ENCODE results near the gene MITF.
"Not testable (repeated sequence)": the region's sequence is repeated elsewhere in the genome, so short reads cannot be mapped to it uniquely, and the experiment has no call there.

The MITF gene

DNA sequence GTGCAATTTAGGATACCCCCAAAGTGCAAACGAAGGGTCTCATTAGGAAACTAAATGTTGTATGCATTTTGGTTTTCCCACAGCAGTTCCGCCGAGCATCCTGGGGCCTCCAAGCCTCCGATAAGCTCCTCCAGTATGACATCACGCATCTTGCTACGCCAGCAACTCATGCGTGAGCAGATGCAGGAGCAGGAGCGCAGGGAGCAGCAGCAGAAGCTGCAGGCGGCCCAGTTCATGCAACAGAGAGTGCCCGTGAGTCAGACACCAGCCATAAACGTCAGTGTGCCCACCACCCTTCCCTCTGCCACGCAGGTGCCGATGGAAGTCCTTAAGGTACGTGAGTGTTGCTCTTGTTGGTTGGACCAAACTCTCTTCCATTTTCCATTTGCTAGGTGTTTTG lies 139.8 kb downstream of the MITF start:
- DNase-seq: no peak

- no peak for DNase-seq
Observed at GRCh38 chr3:69880069-69880640, 140.9 kb downstream of the MITF start.

- no peak for DNase-seq
Observed at GRCh38 chr3:69881051-69881450, 141.8 kb downstream of the MITF start.

- no peak for DNase-seq
Observed at GRCh38 chr3:69881756-69882428, 142.6 kb downstream of the MITF start.

DNA sequence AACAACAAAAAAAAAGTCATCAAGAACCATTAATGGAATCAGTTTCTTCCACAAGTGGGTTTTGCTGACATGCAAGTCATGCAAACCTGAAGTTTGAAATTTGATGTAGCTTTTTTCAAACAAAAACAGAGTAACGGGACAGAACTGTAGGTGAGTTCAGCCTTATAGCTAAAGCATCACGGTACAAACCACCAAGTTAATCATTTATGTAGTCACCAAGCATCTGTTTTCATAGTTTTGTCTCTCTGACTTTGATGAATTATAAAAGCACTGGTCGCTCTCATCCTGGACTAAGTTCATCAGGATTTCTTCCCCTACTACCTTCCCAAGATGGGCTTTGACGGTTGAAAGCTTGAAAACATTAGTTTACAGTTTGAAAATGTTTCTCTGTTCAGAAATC lies 143.3 kb downstream of the MITF start:
- no peak for DNase-seq

DNA sequence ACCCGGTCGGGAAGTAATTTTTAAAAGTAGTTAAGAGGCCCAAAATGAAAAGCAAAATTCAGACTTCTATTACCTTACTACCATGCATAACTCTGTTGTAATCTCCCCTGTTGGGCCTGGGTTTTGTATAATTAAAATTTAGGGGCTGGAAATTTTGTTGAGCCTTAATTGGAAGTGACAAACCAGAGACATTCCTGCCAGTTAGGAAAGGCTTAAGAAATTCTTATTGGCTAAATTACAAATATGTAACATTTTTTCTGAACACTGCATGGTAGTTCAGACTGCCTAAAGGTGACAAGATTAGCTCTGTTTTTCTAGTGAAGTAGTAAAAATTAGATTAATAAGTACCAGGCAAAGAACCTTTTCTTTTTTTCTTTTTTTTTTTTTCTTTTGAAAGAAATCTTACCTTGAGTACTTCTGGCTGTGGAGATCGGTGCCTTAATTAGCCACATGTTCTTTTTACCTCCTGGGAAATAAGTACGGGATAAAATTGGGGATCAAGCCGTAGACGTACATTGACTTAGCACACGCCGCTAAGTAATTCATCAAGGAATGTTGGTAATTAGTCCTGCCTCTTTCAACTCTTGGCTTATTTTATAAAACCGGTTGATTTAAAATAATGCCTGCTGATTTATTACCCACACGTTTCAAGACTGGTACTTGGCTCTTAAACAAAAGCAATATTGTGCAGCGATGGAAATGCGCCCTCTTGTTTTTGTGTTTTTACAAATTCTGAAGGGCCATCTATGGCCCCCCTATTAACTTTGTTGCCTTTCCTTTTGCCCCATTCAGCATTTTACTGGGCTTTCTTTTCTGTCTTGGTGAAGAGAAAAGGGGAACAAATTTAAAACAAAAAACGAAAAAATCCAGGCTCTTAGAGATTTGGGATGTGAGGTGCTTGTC lies 149.0 kb downstream of the MITF start:
- DNase-seq: no peak

GRCh38 chr3:69888943-69889315 lies 149.7 kb downstream of the MITF start:
- no peak for DNase-seq

GRCh38 chr3:69890084-69890483 lies 150.8 kb downstream of the MITF start:
- DNase-seq: no peak

GRCh38 chr3:69890691-69891090 lies 151.4 kb downstream of the MITF start:
- DNase-seq: no peak

DNA sequence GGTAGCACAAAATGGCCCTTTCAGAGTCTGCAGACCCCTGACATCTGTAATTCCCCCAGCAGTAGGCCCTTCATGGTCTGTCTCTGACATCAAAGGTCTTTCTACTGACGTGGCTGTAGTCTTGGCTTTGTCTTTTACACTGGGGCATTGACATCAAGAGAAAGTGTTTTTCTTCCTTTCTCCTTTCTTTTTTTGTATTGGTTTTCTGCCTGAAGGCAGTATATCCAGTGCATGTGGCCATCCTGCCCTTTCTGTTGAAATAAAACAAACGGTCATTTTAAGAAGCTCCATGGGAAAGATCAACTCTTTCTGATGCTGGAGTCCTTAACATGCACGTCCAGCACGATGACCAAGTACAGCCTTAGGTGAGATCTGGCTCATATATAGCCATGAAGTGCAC lies 153.4 kb downstream of the MITF start:
- DNase-seq: no peak

DNA sequence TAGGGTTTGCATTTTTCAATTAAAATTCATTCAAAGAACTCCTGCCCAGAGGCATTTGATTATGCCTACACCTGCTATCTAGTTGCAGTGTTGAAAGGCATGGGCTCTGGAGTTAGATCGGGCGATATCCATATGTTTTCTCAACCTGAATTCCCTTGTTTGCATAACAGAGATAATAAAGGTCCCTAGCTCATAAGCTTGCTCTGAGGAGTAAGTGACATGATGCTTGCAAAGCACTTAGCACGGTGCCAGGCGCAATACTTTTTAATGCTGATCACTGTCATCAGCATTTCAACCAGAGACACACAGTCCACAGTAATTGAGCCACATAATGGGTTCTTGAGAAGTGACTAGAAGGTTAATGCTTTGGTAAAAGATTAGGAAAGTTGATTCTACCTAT lies 154.0 kb downstream of the MITF start:
- DNase-seq: no peak

DNA sequence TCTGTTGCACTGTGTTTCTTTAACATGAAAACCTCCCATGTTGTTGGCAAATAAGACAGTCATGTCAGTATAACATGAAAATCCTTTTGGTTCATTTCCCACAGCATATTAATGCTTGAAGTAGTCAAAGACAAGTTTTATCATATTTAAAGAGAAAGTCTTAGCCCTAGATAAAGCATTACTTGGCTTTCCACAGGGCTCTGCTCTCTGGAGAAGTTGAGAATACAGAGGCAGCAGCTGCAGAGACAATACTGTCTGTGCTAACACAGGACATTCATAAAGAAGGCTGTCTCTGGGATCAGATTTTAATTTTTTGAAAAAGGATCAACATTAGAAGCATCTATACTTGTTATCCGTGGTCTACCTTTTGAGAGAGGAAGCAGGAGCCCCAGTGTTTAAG lies 156.8 kb downstream of the MITF start:
- no peak for DNase-seq

- DNase-seq: no peak
Observed at GRCh38 chr3:69900331-69900730, 161.1 kb downstream of the MITF start.

DNA sequence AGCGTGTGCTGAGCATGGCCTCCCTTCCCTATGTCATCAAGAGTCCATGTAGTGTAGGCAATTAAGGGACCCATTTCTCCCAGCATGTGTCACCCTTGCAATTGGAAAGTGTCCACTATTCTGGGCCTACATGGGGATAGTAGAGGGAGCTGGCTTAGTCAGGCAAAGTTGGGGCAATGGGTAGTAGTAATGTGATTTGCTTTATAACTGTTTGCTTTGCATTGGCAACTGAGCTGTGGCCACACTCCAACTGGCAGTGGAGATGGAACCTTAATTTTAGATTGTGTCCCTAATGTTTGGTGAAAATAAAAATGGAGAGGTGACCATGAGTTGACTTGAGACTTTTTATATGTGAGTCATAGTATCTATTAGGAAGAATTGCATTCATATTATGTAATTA lies 162.5 kb downstream of the MITF start:
- no peak for DNase-seq

DNA sequence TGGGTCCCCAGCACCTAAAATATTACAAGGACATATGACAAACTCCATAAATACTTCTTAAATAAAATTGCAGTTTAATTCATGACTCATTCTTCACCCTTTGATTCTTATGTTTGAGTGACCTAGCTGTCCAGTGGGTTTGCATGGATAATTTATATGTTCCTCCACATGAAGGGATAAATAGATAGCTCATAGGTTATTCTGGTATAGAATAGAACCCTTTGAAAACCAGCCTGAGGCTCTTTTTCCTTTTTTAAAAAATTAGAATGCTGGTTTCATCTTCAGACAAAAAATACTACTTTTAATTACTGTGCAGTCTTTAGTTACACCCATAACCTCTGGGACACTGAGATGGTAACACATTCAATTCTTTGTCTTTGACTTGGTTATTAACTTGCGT lies 163.1 kb downstream of the MITF start:
- no peak for DNase-seq

DNA sequence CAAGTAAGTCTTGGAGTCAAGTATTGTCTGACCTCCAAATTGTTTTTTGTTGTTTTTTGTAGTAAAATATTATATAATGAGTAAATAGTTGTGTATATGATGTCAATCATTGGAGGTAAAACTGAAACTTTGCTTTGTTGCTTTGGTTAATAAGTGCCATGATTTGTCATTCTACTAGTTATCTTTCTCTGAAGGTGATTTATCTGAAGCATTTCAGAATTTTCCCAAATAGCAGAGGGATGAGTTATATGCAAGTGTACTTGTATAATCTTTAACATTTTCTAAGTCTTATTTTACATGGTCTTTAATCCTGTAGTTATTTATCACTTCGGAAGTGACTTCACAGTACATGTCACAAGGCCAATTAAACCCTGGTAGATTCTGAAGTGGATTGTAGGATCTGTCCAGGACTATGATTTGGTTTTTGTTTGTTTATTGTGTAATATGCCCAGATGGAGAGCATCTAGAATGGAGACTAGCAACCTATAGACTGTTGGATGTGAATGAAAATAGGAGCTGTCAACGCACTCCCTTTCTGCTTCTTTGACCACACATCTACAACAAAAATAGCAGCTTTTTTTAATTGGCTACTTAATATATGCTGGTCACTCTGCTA lies 167.2 kb downstream of the MITF start:
- no peak for DNase-seq

DNA sequence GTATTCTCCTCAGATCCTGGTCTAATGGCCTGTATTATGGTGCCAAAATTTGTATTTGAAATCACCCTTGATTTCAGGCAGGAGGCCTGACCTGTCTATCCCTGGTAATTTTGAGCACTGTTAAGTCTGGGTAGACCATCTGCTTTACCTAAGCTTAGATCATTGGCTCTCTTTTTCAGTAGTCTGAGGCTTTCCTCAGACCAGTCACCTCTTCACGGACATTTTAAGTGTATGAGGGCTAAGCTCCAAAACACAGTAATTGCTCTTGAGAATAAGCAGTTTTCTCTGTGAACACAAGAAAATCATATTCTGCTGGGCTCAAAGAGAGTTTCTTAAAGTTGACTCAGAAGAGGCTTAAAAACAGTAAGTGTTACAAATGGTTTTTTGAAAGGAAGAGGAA lies 168.3 kb downstream of the MITF start:
- DNase-seq: no peak

DNA sequence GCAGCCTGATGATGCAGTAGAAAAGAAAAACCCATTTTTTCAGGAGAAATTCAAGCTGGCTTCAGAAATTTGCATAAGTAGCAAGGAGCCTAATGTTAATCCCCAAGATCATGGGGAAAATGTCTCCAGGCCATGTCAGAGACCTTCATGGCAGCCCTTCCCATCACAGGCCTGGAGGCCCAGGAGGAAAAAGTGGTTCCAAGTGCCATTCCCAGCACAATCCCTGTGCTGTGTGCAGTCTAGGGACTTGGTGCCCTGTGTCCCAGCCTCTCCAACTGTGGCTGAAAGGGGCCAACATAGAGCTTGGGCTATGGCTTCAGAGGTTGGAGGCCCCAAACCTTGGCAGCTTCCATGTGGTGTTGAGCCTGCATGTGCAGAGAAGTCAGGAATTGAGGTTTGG lies 170.6 kb downstream of the MITF start:
- not testable (repeated sequence) for DNase-seq

GRCh38 chr3:69913422-69913821 lies 174.2 kb downstream of the MITF start:
- DNase-seq: no peak

- DNase-seq: no peak
Observed at GRCh38 chr3:69914395-69914794, 175.1 kb downstream of the MITF start.

DNA sequence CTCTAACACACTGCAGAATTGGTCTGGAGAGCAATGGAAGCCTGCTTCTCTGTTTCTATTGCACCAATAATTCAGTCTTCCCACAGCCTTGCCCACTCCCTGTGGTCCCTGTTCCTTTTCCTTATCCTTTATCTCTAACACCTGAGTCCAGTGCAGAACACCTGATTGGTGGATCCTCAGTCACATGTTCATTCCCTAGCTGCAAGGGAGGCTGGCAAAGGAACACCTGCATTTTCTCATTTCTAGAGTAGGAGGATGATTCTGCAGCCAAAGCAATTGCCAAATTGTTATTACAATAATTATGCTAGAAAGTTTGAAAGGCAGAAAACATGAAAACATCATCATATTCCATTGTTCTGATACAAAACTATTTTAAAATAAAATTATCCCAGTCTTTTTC lies 176.5 kb downstream of the MITF start:
- no peak for DNase-seq

- not testable (repeated sequence) for DNase-seq
Observed at GRCh38 chr3:69920009-69920408, 180.7 kb downstream of the MITF start.

DNA sequence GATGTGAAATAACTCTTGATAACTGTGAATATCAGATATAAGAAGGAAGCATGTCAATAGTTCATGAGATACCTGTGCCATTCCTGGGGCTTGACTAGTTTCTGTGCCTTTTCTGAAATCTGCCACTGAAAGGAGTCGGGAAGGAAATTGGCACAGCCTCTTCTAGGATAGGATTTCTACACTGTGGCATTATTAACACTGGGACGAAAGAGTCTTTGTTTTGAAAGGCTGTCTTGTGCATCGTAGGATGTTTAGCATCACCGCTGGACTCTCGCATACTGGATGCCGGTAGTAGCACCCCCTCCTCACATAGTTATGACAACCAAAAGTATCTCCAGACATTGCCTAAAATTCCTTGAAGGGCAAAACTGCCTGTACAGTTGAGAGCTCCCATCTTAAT lies 182.4 kb downstream of the MITF start:
- no peak for DNase-seq

DNA sequence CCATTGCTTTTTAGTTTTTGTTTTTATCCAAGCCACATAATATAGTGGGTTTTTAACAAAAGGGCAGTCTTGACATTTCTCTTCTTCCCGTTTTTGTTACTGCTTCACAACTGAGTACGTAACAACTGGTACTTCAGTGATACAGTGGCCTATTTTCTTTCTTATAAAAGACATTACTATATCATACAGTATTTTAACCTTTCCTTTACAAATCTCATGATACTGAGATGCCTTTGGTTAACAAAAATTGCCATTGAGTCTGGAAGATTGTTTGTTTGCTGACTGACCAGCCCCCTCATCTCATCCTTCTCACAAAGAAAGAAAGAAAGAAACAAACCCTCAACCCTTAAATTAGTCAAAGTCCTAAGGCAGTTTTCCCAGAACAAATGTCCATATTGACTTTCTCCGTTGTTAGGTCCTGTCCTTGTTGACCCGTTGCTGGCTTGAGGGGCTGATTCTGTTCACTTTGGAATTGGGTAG lies 183.3 kb downstream of the MITF start:
- no peak for DNase-seq
